ENCODE data around the gene ZC3HAV1.

- TF ChIP-seq PATZ1 (CRISPR knock-in tag; IDR thresholded peaks at IDR 0.05; ENCODE audit: borderline replicate concordance) (no peak), TOX (CRISPR knock-in tag; IDR thresholded peaks at IDR 0.05; ENCODE audit: borderline replicate concordance) (no peak), ESRRG (CRISPR knock-in tag; IDR thresholded peaks at IDR 0.05) (no peak), ZFP30 (CRISPR knock-in tag; IDR thresholded peaks at IDR 0.05) (no peak), SNAI2 (CRISPR knock-in tag; IDR thresholded peaks at IDR 0.05) (no peak), ZFP3 (CRISPR knock-in tag; IDR thresholded peaks at IDR 0.05) (no peak)
These were observed 55.4 kb downstream of the ZC3HAV1 start for GRCh38 chr7:139054101-139054500.

All from SK-N-SH treated with all-trans-retinoic acid at 6 μM for 48 hours (cell line).